HepG2 (cell line): ENCODE data around the gene TFF1. TPM values are rescaled to one million over a fixed set of nuclear protein-coding genes. Genes with fewer than 3 reads are reported as not detected.

Experiments used
- AHDC1 ChIP-seq: sonication (generic); formaldehyde crosslinking; IDR thresholded peaks from 2 replicates; pipeline ENCODE4 v1.5.1; 2020; ENCODE audit warnings: mild to moderate bottlenecking, missing genetic modification reagents, borderline replicate concordance
- ELF4 ChIP-seq: sonication (generic); formaldehyde crosslinking; IDR thresholded peaks from 2 replicates; pipeline ENCODE4 v1.5.0; 2020; ENCODE audit warnings: missing genetic modification reagents, mild to moderate bottlenecking, moderate library complexity, borderline replicate concordance
- GATA4 ChIP-seq: sonication (generic); IDR thresholded peaks from 2 replicates; pipeline ENCODE4 v1.6.1; 2016; ENCODE audit warnings: antibody characterized with exemption, low read depth, borderline replicate concordance
- HMGA1 ChIP-seq: sonication (generic); formaldehyde crosslinking; conservative IDR thresholded peaks from 2 replicates; pipeline ENCODE4 v1.4.0; 2020; ENCODE audit warnings: missing genetic modification reagents
- HOXA3 ChIP-seq: sonication (generic); formaldehyde crosslinking; IDR thresholded peaks from 2 replicates; pipeline ENCODE4 v1.5.0; 2020; ENCODE audit warnings: missing genetic modification reagents
- MZF1 ChIP-seq: sonication (generic); formaldehyde crosslinking; IDR thresholded peaks from 2 replicates; pipeline ENCODE4 v1.8.1; 2023; ENCODE audit warnings: mild to moderate bottlenecking, missing genetic modification reagents, borderline replicate concordance
- ZBTB7A ChIP-seq: sonication (generic); formaldehyde crosslinking; IDR thresholded peaks from 2 replicates; pipeline ENCODE4 v1.8.0; 2022; ENCODE audit warnings: mild to moderate bottlenecking, missing genetic modification reagents
- ZBTB7B ChIP-seq: sonication (generic); formaldehyde crosslinking; IDR thresholded peaks from 2 replicates; pipeline ENCODE4 v1.4.0; 2020; ENCODE audit warnings: missing genetic modification reagents
- ZNF3 ChIP-seq: IDR thresholded peaks from 2 replicates; pipeline ENCODE4 v1.7.0; 2017; ENCODE audit warnings: inconsistent platforms
- ZNF329 ChIP-seq: sonication (generic); formaldehyde crosslinking; IDR thresholded peaks from 2 replicates; pipeline ENCODE4 v1.9.0; 2021; ENCODE audit warnings: low read depth, mild to moderate bottlenecking, missing genetic modification reagents
- ZNF607 ChIP-seq: sonication (generic); formaldehyde crosslinking; IDR thresholded peaks from 2 replicates; pipeline ENCODE4 v1.5.1; 2020; ENCODE audit warnings: missing genetic modification reagents, mild to moderate bottlenecking, borderline replicate concordance
- ZNF775 ChIP-seq: sonication (generic); formaldehyde crosslinking; IDR thresholded peaks from 2 replicates; pipeline ENCODE4 v1.4.0; 2020; ENCODE audit warnings: missing genetic modification reagents, mild to moderate bottlenecking, moderate library complexity, borderline replicate concordance
- ZSCAN9 ChIP-seq: IDR thresholded peaks from 2 replicates; pipeline ENCODE4 v1.6.1; 2016; ENCODE audit warnings: borderline replicate concordance
- polyA plus RNA-seq, 8 experiments: library from polyadenylated mRNA; depleted of rRNA in 3 of 8; stranded (reverse) in 7 of 8; unstranded in 1 of 8; fragments of >200 nt; fragmentation: Illumina TruSeq in 4 of 8; extraction: Trizol in 4 of 8; gene quantifications; 2 replicates each; pipeline versions ENCODE4 v1.2.1 to v1.2.3, GENCODE V29; 2011 to 2016; ENCODE audit warnings: low read depth in 4 of 8, missing spikeins in 1 of 8, mixed read lengths in 1 of 8; ENCODE audit not compliant: insufficient read depth in 1 of 8
- total RNA-seq, 5 experiments: library from RNA; depleted of rRNA; stranded (reverse); fragments of >200 nt; fragmentation: Illumina TruSeq; extraction: Trizol; gene quantifications; 2 replicates each; pipeline ENCODE4 v1.2.3, GENCODE V29; 2016; ENCODE audit warnings: low read depth in 1 of 5
- TF ChIP-seq, protein P1 (sequence below): sonication (generic); formaldehyde crosslinking; IDR thresholded peaks from 2 replicates; pipeline ENCODE4 v1.4.0; 2020; ENCODE audit warnings: missing genetic modification reagents
- TF ChIP-seq, protein P2 (sequence below): sonication (generic); formaldehyde crosslinking; IDR thresholded peaks from 2 replicates; pipeline ENCODE4 v1.5.1; 2020; ENCODE audit warnings: missing genetic modification reagents, mild to moderate bottlenecking, borderline replicate concordance

The TFF1 gene
- total and polyA plus RNA-seq, 2 of the 13 experiments (the other 11 are each of a cell fraction or from before 2014, with no cell fraction given): 0.24 to 19.4 TPM

- TF ChIP-seq, protein P1, sequence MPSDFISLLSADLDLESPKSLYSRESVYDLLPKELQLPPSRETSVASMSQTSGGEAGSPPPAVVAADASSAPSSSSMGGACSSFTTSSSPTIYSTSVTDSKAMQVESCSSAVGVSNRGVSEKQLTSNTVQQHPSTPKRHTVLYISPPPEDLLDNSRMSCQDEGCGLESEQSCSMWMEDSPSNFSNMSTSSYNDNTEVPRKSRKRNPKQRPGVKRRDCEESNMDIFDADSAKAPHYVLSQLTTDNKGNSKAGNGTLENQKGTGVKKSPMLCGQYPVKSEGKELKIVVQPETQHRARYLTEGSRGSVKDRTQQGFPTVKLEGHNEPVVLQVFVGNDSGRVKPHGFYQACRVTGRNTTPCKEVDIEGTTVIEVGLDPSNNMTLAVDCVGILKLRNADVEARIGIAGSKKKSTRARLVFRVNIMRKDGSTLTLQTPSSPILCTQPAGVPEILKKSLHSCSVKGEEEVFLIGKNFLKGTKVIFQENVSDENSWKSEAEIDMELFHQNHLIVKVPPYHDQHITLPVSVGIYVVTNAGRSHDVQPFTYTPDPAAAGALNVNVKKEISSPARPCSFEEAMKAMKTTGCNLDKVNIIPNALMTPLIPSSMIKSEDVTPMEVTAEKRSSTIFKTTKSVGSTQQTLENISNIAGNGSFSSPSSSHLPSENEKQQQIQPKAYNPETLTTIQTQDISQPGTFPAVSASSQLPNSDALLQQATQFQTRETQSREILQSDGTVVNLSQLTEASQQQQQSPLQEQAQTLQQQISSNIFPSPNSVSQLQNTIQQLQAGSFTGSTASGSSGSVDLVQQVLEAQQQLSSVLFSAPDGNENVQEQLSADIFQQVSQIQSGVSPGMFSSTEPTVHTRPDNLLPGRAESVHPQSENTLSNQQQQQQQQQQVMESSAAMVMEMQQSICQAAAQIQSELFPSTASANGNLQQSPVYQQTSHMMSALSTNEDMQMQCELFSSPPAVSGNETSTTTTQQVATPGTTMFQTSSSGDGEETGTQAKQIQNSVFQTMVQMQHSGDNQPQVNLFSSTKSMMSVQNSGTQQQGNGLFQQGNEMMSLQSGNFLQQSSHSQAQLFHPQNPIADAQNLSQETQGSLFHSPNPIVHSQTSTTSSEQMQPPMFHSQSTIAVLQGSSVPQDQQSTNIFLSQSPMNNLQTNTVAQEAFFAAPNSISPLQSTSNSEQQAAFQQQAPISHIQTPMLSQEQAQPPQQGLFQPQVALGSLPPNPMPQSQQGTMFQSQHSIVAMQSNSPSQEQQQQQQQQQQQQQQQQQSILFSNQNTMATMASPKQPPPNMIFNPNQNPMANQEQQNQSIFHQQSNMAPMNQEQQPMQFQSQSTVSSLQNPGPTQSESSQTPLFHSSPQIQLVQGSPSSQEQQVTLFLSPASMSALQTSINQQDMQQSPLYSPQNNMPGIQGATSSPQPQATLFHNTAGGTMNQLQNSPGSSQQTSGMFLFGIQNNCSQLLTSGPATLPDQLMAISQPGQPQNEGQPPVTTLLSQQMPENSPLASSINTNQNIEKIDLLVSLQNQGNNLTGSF (CRISPR knock-in tag): no peak
- no peak for TF ChIP-seq AHDC1 (CRISPR knock-in tag)
- peak; percentile 46; the same call in 1 of the 2 replicates for TF ChIP-seq ZBTB7A
- no peak for TF ChIP-seq ZNF3 (CRISPR knock-in tag)
- TF ChIP-seq, protein P2, sequence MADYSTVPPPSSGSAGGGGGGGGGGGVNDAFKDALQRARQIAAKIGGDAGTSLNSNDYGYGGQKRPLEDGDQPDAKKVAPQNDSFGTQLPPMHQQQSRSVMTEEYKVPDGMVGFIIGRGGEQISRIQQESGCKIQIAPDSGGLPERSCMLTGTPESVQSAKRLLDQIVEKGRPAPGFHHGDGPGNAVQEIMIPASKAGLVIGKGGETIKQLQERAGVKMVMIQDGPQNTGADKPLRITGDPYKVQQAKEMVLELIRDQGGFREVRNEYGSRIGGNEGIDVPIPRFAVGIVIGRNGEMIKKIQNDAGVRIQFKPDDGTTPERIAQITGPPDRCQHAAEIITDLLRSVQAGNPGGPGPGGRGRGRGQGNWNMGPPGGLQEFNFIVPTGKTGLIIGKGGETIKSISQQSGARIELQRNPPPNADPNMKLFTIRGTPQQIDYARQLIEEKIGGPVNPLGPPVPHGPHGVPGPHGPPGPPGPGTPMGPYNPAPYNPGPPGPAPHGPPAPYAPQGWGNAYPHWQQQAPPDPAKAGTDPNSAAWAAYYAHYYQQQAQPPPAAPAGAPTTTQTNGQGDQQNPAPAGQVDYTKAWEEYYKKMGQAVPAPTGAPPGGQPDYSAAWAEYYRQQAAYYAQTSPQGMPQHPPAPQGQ (CRISPR knock-in tag): no peak
- TF ChIP-seq GATA4: no peak
- TF ChIP-seq MZF1 (CRISPR knock-in tag): no peak
- no peak for TF ChIP-seq ELF4 (CRISPR knock-in tag)
- peak; percentile 69; the same call in 1 of the 2 replicates for TF ChIP-seq ZBTB7B (CRISPR knock-in tag)
- no peak for TF ChIP-seq HMGA1 (CRISPR knock-in tag)
- TF ChIP-seq HOXA3 (CRISPR knock-in tag): peak; percentile 63
- no peak for TF ChIP-seq ZNF329 (CRISPR knock-in tag)
- TF ChIP-seq ZSCAN9 (CRISPR knock-in tag): no peak
- no peak for TF ChIP-seq ZNF607 (CRISPR knock-in tag)
- no peak for TF ChIP-seq ZNF775 (CRISPR knock-in tag)
Measured at GRCh38 chr21:42315296-42315891, 50.9 kb downstream of the TFF1 start, which contains the start of gene TFF3 (continued).
